HG03025 (cell line): ENCODE measurements around the gene FOXP1.
"Not testable (repeated sequence)": the region's sequence is repeated elsewhere in the genome, so short reads cannot be mapped to it uniquely, and the experiment has no call there.

ENCODE experiments used
- ATAC-seq: cut with Tn5 transposase; IDR thresholded peaks from one replicate; pipeline ENCODE4 v1.9.1; 2021; ENCODE audit warnings: mild to moderate bottlenecking, moderate library complexity; ENCODE audit not compliant: unreplicated experiment, low FRiP score

Gene FOXP1

DNA sequence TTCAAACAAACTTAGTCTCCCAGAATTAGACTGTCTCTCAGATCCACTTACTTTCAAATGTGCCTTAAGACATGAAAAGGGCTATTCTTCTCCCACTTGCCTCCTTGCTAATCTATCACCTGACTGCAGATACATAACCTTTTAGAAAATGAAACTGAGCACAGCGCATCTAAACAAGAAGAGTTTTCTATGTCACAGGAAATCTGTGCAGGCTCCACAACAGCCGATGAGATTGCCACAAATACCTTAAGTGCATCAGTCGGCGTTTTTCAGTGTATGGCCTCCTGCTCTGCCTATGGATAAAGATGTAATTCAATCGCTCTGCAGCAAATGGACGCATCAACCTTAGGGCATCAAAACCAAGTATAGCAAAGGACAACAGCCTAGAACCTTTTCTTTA lies 544.2 kb downstream of the FOXP1 start:
- no peak for ATAC-seq

DNA sequence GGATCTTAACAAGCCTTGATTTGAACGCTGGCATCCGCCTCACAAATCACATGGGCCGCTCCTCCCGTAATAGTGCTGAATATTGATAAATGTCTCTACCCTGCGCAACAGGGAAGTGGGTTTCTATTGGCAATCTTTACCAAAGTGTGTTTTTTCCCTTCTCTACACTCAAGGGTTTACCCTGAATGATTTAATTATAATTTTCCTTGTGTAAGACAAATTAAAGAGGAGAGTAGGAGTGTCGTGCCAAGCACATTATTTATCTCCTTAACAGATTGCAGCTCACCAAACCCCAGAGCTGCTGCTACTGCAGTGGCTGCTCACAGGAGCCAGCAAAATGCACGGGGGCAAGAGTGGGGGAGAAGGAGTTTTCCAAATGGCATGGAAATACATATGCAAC lies 545.8 kb downstream of the FOXP1 start:
- ATAC-seq, result no peak

DNA sequence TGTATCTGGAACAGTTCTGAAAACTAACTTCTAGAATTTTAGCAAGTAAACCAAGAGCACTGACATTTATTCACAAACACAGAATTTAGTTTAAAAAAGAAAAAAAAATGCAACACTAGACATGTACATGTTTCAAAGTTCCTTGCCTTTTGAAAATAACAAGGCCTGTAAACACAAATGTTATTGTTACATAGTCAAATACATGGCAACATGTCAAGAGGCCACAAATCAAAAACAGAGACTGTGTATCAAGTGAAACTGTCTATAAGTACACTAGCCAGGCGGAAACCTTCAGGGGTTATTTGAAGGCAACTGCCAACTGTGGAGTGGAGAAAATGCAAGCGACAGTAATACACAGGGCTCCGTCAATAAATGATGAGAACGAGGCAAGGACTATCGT lies 547.6 kb downstream of the FOXP1 start:
- no peak for ATAC-seq

DNA sequence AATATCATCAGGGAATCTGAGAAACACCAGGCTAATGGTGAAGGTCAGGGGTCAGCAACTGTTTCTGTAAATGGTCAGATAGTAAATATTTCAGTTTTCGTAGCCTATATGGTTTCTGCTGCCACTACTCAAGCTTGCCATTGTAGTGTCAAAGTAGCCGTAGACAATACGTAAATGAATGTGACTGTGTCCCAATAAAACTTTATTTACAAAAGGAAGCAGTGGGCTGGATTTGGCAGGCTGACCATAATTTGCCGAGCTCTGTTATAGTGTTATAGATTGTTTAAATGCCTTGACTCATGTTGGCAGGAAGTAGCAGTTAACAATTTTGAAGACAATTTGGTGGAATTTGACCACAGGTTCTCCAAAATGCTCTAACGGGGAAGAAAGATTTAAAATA lies 548.2 kb downstream of the FOXP1 start:
- ATAC-seq, result no peak

DNA sequence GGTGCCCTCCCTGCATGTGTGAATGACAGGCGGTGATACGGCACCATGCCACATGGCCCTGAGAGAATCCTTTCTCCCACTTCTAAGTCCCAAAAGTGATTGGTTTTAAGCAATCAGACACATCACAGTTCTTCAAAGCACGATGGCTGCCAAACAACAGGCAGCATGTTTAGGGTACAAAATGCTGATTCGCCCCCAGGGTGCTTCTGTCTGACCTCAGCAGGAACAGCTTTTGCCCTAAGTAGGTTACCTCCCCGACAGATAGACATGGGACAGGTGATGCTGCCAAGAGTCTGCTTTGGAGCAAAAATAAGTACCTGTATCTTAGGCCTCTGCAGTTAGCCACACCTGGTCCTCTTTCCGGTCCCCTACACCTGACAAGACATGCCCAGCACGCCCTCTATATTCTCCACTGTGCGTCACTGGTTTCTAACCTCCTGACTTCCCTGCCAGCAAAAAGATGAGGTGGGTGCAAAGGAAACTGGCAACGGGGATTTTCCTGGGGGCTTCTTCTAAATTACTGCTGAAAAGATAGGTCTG lies 549.8 kb downstream of the FOXP1 start:
- no peak for ATAC-seq

DNA sequence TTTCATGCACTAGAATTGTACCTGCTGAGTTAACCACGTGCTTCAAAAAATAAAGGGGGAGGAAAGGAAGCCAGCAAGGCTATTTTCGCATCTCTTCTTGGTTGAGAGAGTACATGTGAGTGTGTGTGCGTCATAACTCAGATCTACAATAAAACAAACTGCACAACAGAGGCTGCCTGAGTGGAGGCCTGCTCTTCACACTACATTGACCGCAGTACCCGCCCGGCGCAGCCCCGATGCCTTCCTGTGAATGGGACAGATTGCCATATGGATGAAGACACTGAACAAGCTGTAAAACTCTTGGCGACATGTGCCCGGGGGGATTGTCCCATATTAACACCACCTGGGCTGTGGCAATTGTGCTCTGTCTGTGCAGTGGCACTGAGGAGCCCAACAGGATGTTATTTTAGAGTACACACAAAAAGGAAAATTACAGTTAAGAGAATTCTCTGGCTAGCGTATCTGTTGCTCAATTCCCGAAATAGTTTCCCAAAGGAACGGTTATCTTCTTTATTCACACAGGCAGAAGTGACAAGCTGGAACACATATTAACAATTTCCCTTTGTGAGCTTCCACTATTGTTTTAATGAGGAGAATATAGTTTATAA lies 551.5 kb downstream of the FOXP1 start:
- ATAC-seq, result no peak

DNA sequence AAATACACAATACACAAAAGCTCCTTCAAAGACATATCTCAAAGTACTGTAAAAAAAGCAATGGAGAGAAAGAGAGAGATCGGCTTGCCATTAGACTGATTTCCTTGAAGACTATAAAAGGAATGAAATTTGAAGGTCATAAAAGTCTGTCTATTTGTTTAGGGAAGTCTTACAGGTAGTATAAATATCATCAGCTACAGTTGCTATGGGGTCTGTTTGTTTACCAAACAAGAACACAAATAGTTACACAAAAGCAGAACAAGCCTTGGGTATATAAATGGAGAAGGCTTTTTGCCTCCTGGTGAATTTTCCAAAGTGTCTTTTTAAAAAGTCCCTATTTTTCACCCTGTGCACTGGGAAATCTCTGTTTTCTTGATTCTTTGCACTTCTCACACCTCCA lies 552.3 kb downstream of the FOXP1 start:
- no peak for ATAC-seq

DNA sequence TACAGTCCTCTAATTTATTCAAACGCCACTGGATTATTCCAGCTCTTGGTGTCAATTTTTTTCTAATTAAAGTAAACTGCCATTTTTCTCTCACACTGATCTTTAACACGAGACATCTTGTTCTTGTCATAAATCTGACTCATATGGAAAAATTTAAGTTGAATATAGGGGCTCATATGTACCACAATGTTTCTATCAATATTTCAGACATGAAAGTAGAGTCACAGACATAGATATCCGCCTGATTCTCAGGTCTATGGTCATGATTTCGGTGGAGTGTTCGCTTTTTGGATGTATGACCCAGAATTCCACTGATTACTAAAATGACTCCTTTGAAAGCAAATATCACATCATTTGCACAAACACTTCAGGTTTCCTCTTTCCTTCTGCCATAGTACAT lies 552.8 kb downstream of the FOXP1 start:
- ATAC-seq, result no peak

DNA sequence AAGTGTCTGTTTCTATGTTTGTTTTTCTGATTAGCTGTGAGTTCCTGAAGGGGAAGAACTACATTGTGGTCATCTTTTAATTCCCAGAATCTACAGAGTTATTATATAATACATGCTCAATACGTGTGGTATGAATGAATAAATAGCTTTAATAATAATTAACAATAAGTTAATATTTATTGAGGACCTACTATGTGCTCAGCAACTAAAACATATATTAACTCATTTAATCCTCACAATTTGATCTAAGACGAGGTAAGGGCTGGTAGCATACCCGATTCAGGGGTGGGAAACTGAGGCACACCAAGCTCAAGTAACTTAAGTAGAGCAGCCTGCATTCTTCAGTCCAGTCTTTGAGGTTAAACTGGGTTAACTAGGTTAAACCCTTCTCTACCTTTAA lies 553.8 kb downstream of the FOXP1 start:
- no peak for ATAC-seq

DNA sequence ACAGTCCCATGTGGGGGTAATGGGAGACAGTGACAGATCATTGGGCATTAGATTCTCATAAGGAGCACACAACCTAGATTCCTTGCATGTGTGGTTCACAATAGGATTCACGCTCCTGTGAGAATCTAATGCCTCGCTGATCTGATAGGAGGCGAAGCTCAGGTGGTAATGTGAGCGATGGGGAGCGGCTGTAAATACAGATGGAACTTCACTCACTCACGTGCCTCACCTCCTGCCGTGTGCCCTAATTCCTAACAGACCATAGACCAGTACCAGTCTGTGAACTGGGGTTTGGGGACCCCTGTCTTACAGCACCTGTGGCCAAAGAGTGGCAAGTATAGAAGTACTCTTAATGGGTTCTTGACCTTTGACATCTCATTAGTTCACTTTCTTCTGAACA lies 554.7 kb downstream of the FOXP1 start:
- ATAC-seq, result no peak

DNA sequence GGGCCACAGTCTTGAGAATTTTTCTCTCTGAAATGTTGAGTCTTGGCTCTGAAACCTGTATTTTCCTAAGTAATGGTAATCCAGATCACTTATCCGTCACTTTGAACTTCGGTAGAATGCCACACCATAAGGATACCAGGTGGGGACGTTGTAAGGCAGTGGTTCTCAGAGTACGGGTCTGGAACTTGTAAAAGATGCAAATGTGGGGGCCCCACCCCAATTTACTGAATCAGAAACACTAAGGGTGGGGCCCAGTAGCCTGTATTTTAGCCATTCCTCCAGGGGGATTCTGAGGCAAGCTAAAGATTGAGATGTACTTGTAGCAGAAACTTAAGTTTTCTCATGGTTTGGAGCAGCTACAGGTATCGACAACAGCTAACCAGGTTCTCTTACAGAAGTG lies 555.3 kb downstream of the FOXP1 start:
- no peak for ATAC-seq

DNA sequence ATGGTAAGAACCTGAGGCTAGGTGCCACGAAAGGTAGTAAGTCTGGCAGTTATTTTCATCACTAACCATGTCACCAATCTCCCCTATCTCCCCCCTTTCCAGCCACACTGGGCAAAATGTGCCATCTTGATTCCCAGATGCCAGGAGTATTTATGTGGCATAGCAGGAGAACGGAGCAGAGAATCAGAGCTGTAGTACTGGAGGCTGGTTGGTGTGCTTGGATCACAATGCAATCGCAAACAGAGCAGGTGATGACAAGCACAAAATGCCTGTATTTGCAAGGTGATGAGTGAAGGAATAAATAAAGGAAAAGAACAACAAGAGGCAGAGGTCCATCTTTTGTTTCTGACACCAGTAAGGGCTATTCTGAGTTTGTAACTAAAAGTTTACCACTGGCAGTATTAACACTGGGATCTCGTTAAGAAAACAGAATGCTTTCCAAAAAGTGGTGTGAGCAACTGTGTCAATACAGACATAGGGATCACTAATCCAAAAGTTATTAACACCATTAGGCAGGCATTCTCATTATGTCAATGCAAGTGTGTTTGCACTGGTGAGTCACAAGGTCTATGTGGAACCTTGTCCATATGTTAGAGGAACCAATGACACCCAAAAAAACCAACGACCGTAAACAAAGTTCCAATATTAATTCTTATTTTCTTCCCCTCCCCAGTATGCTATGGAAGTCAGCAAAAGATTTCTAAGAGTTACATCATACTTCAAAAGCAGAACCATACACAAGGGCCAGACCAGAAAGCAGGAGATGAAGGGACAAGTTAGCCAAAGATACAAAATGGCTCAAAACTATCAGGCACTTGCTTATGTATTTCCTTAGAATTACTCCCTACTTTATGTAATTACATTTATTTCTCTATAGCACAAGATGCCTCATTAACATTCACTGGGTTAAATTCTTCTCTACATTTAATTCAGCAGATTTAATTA lies 556.6 kb downstream of the FOXP1 start:
- no peak for ATAC-seq

DNA sequence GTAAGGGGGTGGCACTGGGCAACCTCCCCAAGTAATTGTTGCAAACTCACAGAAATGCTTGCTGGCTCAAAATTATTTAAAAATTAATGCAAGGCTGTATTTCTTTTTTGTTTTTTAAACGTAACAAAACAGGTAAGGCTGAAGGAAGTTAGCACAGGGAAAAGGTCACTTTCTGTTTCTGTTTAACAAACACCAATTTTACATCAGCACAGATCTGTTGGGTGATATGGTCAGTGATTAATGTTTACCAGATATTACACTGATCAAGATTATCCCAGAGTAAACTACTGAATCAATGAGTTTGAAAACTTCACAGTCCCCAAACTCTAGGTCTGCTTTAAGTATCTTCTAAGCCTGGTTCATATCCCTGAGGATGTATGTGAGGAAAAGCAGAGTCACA lies 558.0 kb downstream of the FOXP1 start:
- ATAC-seq, result no peak

DNA sequence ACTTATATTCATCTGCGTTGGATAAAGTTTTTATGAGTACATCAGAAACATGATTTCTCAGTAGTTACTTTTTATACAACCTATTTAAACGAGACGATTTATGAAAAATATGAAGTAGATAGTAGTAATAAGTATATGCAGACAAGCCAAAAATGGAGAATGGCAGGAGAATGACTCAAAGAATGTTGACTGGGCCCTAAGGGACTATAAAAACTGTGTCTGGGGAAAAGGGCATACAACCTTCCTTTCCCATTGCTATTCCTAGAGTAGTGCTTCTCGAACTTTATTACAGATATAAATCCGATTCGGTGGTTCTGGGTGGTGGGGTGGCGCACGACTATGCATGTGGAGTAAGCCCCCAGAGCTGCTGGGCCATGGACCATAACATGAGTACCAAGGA lies 558.5 kb downstream of the FOXP1 start:
- no peak for ATAC-seq

DNA sequence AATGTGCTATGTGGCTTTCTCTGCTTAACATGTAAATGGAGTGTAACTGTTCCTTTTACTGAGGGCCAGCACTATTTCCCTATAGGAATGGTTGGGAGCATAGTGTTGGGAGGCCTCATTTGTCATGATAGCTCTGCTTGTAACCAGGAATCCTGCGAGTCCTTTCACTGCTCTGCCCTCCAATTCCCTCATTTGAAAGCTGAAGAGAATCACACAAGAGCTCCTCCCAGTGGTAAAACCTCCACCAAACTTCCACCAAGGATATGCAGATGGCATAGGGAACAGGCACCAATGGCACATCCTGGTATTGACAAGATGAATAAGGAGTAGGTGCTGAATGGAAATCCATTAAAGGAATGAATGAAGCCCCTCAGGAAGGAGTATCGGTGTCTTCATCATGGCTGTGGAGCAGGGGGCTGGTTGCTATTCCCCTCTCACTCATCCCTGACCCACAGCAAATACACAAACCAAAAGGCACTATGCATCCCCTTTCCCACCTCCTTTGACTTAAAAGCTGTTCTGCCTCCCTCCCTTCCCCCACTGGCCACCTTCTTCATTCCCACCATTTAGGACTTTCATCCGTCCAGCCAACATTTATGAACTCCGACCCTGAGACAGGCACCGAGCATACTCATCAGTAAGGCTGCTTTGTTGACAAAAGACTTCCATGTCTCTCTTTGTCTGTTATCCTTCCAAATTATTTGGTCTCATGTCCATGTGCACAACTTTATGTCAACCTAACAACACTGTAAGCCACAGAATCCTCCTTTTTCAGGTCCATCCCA lies 560.8 kb downstream of the FOXP1 start:
- ATAC-seq, result no peak

DNA sequence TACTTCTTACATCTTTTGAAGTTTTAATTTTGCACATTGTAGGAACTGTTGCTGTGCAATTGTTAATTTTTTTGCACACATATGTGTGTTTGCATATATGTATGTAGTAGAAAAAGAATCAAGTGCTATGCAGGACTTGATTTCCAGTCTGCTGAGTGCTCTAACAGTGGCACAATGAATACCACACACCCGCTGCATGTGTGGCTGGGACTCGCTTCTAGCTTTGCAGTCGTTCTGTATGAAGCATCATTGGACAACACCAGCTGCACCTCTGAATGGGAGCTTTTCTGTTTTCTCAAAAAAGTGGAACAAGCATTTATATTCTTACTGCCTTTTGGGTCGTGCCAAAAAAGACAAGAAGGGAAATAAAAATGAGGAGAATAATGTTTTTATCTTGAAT lies 564.7 kb downstream of the FOXP1 start:
- ATAC-seq, result no peak

DNA sequence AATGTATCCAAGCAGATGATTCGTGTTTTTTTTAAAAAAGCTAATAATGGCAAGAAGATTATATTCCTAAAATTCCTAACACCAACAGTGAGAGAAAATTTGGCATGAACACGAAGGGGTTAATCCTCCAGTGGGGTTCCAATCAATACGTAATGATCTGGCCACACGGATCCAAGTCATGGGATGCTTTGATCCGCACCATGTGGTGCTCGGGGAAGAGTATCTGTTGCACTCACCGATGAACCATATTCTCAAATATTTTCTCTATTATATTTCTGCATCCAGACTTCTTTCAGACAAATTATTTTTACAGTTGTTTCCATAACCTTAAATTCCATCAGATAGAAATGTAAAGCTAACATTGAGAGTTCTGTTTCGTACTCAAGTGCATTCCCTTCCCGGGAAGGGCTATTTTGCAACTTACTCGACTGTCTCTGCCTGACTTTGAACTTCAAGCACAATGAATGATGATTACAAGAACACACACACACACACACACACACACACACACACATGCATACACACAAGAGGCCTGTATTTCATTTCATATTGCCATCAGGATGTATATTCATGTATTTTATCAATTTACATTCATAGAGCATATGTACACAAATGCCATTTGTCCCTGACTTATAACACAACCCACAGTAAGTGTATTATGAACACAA lies 567.2 kb downstream of the FOXP1 start:
- ATAC-seq, result no peak

DNA sequence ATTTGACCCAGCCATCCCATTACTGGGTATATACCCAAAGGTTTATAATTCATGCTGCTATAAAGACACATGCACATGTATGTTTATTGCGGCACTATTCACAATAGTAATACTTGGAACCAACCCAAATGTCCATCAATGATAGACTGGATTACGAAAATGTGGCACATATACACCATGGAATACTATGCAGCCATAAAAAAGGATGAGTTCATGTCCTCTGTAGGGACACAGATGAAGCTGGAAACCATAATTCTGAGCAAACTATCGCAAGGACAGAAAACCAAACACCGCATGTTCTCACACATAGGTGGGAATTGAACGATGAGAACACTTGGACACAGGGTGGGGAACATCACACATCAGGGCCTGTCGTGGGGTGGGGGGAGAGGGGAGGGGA lies 568.9 kb downstream of the FOXP1 start:
- ATAC-seq, result not testable (repeated sequence)

DNA sequence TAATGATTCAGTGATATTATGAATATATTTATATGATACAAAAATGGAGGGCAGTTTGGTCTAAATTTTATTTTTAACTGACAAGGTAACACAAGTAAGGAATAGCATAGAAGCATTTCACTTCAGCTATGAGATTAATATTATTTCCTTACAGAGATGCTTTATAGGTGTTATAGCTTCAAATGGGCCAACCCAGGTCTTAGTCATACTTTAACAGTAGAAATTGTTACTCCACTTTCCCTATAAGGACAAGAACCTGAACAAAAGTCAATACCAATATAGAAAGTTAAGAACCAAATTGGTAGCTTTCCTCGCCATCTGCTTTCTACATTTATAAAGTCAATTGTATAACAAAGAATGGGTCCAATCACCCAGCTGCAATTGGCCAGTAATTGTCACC lies 570.6 kb downstream of the FOXP1 start:
- ATAC-seq, result no peak

DNA sequence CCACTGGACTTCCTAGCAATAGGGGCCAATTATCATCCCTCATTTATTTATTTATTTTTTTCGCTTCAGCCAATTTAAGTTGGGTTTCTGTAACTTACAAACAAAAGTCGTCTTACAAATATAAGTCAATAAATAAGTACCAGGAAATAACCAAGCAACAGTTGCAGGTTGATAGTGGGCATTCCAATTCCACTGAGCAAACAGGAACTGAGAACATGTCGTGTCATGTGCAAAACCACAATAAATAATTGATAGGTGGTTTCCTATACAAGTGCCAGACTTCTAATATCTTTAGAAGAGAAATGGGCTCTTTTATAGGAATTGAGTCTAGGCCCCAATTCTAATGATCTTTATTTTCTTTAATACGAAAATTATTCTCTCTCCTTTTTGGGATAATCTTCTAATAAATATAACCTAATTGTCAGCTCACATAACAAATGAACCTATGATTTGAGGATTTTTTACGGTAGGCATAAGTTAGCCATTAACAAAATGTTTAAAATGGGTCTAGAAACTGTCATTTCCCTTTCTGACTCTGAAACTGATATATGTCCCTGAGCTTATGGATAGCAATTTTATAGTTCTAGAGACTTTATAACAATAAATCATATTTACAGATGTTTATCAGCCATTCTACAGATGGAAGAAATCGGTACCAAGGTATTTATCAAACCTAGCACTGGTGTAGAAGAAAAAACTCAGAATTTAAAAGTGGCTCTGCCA lies 571.8 kb downstream of the FOXP1 start:
- peak; percentile 55 for ATAC-seq
